GM21423 (cell line): ENCODE measurements around the gene DNAH17.

ENCODE experiments used
- ATAC-seq: cut with Tn5 transposase; IDR thresholded peaks from one replicate; pipeline ENCODE4 v1.9.1; 2021; ENCODE audit warnings: mild to moderate bottlenecking, moderate library complexity; ENCODE audit not compliant: unreplicated experiment

DNAH17 gene

DNA sequence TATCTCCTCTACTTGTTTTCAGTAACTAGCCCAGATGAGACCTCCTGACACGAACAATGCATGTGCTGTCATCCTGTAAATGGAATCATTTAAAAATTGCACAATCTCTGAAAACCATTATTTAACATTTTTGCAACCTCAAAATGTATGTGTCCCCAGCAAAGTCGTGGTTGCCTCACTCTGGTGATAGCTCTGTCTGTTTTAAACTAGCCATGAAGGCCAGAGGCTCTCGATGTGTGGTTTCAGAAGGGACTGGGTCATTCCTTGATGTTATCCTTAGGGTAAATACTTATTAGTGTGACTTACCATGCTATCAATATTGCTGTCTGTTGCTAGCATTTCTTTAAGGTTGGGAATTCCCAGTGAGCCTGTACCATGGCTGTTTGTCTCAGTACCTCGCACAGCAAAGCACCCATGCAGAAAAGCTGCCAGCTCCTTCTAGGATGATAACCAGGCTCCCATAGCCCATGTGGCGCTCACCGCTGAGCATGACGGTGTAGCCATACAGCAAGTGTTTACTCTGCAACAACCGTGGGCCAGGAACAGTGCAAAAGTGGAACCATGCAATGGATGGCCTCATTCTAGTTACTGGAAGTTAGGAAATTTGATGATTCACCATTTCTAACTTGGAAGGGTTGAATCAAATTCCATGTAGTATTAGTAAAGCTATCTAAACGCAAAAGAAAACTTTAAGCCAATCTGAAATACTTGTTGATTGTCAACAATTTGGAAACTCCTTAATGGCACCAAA lies 201.6 kb downstream of the DNAH17 start:
- no peak for ATAC-seq

DNA sequence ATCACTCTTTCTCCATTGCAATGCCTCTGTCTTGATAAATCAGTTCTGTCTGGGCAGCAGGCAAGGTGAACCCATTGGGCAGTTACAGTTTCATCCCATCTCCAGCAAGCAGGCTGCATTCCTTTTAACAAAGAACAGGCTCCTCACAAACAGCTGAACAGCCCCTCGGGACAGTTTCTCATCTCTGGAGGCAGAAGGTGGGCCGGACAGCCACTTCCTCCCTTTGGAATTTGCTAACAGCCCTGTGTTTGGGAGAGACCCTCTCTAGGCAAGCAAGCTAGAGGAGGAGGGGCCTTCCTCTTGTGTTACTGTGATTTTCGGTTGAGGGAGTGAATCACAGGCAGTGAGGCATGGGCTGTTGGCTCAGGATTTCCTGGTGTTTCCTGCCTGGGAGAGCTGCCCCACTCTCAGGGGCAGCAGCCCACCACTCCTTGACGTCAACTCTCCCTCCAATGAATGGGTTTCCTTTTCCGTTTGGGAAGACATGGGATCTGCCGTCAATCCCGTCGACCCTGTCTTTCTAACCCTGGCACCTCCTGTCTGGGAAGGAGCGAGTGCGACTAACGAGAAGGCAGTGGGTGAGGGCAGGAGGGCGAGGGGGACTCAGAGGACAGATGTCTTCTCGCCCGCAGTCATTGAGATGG lies 202.4 kb downstream of the DNAH17 start:
- ATAC-seq: no peak

DNA sequence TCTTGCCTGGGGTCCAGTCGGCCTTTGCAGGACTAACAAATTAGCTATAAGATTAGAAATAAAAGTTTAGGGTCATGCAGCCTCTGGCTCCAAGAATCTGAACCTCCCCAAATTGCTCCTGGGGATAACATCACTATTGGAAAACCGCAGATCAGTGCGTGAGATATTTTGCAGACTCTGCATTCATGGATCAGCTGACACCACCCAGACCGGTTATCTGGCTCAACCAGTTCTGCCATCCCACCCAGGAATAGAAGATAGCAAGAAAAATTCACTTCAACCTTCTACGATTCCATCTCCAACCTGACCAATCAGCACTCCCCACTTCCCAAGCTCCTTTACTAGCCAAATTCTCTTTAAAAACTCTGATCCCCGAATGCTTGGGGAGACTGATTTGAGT lies 203.0 kb downstream of the DNAH17 start:
- no peak for ATAC-seq
